Measurements from ENCODE around the gene C9orf40.

Gene C9orf40

GRCh38 chr9:74940600-74940999 is 12.1 kb downstream of the C9orf40 start:
- DNase-seq (ENCODE audit: low read depth in 2 of 2), result no peak

- no peak for DNase-seq (ENCODE audit: low read depth in 2 of 2)
Measured at GRCh38 chr9:74935008-74935407, 17.7 kb downstream of the C9orf40 start.

GRCh38 chr9:74921737-74922136 is 31.0 kb downstream of the C9orf40 start:
- DNase-seq (ENCODE audit: low read depth in 2 of 2), result no peak

GRCh38 chr9:74920944-74921626 is 31.6 kb downstream of the C9orf40 start:
- DNase-seq (ENCODE audit: low read depth in 2 of 2), result no peak

DNA sequence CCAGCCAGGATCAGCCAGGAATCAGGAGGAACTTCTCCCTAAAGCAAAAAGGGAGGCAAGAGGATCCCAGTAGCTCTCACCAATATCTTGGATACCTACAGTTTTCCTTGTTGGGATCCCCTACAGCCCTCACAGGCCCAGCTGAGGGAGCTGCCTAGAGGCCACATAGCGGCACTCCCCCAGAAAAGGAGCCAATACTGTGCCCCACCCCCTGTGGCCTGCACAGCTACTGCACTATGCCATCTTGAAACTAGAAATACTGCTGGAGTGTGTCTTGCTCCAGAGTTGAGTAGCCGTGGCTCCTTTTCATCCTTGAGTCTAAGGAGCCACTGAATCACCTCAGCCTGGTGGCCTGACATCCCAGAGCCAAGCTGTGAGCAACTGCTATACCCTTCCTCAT is 42.7 kb downstream of the C9orf40 start:
- no peak for DNase-seq (ENCODE audit: low read depth in 2 of 2)

DNA sequence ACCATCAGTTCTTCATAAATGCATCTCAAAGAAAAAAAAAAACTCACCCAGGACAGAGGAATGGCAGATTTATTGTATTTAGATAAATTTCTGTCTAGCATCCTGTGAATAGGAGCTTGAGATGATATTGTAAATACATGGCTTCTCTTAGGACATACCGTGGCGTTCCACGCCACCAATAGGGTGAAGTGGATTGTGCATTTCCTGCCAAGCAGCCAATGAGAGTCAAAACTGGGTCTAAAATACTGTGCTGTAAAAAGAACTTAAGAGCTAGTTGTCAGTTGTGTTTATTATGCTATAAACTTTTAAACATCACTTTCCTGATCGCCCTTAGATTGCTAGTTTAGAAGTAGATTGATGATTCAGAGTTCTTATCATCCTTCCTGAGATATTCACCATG is 44.0 kb downstream of the C9orf40 start:
- no peak for DNase-seq (ENCODE audit: low read depth in 2 of 2)

DNA sequence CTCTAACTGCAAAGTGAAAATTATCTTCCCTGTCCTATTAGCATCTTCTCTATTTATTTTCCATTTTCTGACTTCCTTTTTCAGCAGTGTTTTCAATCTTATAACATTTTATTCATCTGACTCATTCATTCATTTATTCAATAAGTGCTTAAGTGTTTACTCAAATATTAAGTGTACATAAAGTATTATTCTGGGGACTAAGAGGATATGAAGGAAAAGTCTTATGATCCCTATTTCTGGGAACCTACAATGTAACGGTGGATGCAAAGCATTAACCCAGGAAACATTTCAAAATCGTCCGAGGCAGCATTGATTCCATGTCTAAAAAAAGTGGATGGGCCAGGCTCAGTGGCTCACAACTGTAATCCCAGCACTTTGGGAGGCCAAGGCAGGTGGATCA is 45.6 kb downstream of the C9orf40 start:
- DNase-seq (ENCODE audit: low read depth in 2 of 2), result no peak

DNA sequence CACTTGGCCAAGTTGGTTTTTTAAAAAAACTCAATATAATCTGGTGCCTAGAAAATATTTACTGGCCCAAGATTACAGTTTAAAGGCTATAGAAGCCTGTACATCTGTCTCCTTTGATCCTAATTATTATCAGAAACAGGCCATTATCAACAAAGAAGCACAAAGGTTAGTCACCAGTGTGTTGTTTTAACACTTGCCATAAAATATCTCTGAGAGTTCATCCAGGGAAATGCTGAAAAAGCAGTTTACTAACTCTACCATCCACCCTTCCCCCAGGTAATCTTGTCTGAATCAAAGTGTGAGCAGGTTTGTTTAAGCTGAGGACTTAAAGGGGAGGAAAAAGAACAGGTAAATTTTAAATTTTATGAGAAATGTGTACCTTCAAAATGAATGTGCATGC is 51.7 kb downstream of the C9orf40 start:
- DNase-seq (ENCODE audit: low read depth in 2 of 2), result no peak

All from stimulated activated CD4-positive, alpha-beta T cell treated with anti-CD3 and anti-CD28 coated beads, Interleukin-4, amount 100 ng/mL, for 48 hours (primary cell).